Adrenal gland (tissue), 12 donors: ENCODE data around the gene DPYD. TPM values are rescaled to one million over a fixed set of nuclear protein-coding genes. Genes with fewer than 3 reads are reported as not detected.

Source experiments
- DNase-seq, 7 donors: peaks; one replicate each; pipeline ENCODE4 v3.0.0-alpha.2; 2019 to 2020
- H3K27ac ChIP-seq, 5 donors: fragments of 200-600 bp; sonication (generic) in 4 of 5; 1 replicate in 3 of 5; 2 replicates in 2 of 5; pipeline versions ENCODE4 v1.5.1 to v1.8.0; 2016 to 2020; ENCODE audit warnings: mild to moderate bottlenecking in 1 of 5
- H3K27me3 ChIP-seq: fragments of 200-600 bp; 2 replicates; pipeline ENCODE4 v1.8.0; 2021
- H3K36me3 ChIP-seq, 2 donors: fragments of 200-600 bp; replicated peaks in 1 of 2; 1 replicate in 1 of 2; 2 replicates in 1 of 2; pipeline versions ENCODE4 v1.5.1 to v1.8.0; 2018 to 2022
- H3K4me1 ChIP-seq, 2 donors: fragments of 200-600 bp; replicated peaks in 1 of 2; 1 replicate in 1 of 2; 2 replicates in 1 of 2; pipeline versions ENCODE4 v1.5.1 to v1.8.0; 2018 to 2021
- H3K4me3 ChIP-seq, 4 donors: fragments of 200-600 bp; sonication (generic) in 3 of 4; one replicate each; pipeline ENCODE4 v1.5.1; 2016 to 2018
- H3K9me3 ChIP-seq, 3 donors: fragments of 200-600 bp; sonication (generic) in 1 of 3; replicated peaks in 1 of 3; 1 replicate in 2 of 3; 2 replicates in 1 of 3; pipeline versions ENCODE4 v1.5.1 to v1.8.0; 2016 to 2021
- POLR2A ChIP-seq, 2 donors: fragments of 450-650 bp; IDR thresholded peaks; one replicate each; pipeline ENCODE4 v1.6.1; 2017; ENCODE audit warnings: antibody characterized with exemption in 2 of 2, mild to moderate bottlenecking in 2 of 2, moderate library complexity in 1 of 2
- WGBS, 4 donors: extraction: QIAGEN DNeasy Blood & Tissue Kit in 2 of 4; methylation state at CpG; one replicate each; pipeline versions ENCODE4 v1.1.5 to v1.1.7; 2013 to 2017; 5-methylcytosine and 5-hydroxymethylcytosine counted together
- intact Hi-C, 2 donors: fragments of 100-400 bp; cut with DNase I; formaldehyde crosslinking; loops; one replicate each; pipeline versions ENCODE4 v1.14.1 to v1.15.0; 2022 to 2023
- polyA plus RNA-seq, 3 donors: library from polyadenylated mRNA; stranded (reverse); fragments of 200-250 nt in 2 of 3; fragments of 350-450 nt in 1 of 3; fragmentation: Illumina TruSeq in 1 of 3; extraction: RNeasy Lipid Tissue Mini Kit (QIAGEN cat#74804) in 1 of 3; gene quantifications; one replicate each; pipeline ENCODE4 v1.2.3, GENCODE V29; 2013 to 2014
- total RNA-seq, 9 donors: library from RNA; depleted of rRNA in 4 of 9; stranded (reverse); fragments of >200 nt in 4 of 9; fragments of 120-200 nt in 1 of 9; fragmentation: NEBNext Ultra II Directional in 1 of 9; extraction: Animal tissue kit (Norgen Biotek cat#: 25700) in 1 of 9; gene quantifications; one replicate each; pipeline versions ENCODE4 v1.1.0 to v1.2.4, GENCODE V29; 2013 to 2023
- TF ChIP-seq, protein P1 (sequence below), 6 experiments: fragments of 450-650 bp in 4 of 6; fragments of 200-600 bp in 2 of 6; sonication (generic) in 1 of 6; IDR thresholded peaks; 1 replicate in 5 of 6; 2 replicates in 1 of 6; pipeline versions ENCODE4 v1.5.1 to v1.8.0; 2016 to 2021; ENCODE audit warnings: antibody characterized with exemption in 6 of 6, mild to moderate bottlenecking in 2 of 6, moderate library complexity in 1 of 6
- donor health status: healthy with polysubstance abuse.
- donor health status: Bipolar disorder and iron deficiency.
- donor health status: DM: yes; HTN: yes; CAD: no.
- donor health status: DM: no; HTN: no; CAD: no.
- donor health status: DM: no; HTN: no; CAD: no.
- donor health status: DM: yes; HTN: yes; CAD: no.

Gene DPYD
- total and polyA plus RNA-seq, 12 donors: 6.6 to 73.1 (median 30.2) TPM

- intact Hi-C loops: no loop called here
- Histone ChIP-seq H3K9me3 (no peaks in the 10 kb centered on the region), H3K4me3 (no peak overlapping the region), H3K27me3 (no peaks in the 10 kb centered on the region), H3K4me1 (peaks cover 0 to 12% of the 10 kb centered on the region in 2 donors), H3K36me3 (no peaks in the 10 kb centered on the region), H3K27ac (no peak overlapping the region)
- no peak for DNase-seq
- TF ChIP-seq POLR2A (IDR thresholded peaks at IDR 0.05): no peak
- TF ChIP-seq, protein P1, sequence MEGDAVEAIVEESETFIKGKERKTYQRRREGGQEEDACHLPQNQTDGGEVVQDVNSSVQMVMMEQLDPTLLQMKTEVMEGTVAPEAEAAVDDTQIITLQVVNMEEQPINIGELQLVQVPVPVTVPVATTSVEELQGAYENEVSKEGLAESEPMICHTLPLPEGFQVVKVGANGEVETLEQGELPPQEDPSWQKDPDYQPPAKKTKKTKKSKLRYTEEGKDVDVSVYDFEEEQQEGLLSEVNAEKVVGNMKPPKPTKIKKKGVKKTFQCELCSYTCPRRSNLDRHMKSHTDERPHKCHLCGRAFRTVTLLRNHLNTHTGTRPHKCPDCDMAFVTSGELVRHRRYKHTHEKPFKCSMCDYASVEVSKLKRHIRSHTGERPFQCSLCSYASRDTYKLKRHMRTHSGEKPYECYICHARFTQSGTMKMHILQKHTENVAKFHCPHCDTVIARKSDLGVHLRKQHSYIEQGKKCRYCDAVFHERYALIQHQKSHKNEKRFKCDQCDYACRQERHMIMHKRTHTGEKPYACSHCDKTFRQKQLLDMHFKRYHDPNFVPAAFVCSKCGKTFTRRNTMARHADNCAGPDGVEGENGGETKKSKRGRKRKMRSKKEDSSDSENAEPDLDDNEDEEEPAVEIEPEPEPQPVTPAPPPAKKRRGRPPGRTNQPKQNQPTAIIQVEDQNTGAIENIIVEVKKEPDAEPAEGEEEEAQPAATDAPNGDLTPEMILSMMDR (IDR thresholded peaks at IDR 0.05): no peak
- 57 to 70% (median 61%) methylated on average over 6 of the region's 6 CpGs for WGBS, 4 donors
These were observed 648.7 kb downstream of the DPYD start for GRCh38 chr1:97271916-97272788.

GRCh38 chr1:97270508-97271307 lies 650.1 kb downstream of the DPYD start:
- H3K4me3 ChIP-seq: no peak overlapping the region
- no peaks in the 10 kb centered on the region for H3K27me3 ChIP-seq
- DNase-seq: no peak
- no peaks in the 10 kb centered on the region for H3K9me3 ChIP-seq
- TF ChIP-seq POLR2A (IDR thresholded peaks at IDR 0.05): no peak
- TF ChIP-seq, protein P1 (IDR thresholded peaks at IDR 0.05): no peak
- H3K36me3 ChIP-seq: no peaks in the 10 kb centered on the region
- WGBS, 4 donors: 48 to 54% (median 51%) methylated on average over 3 of the region's 3 CpGs
- intact Hi-C loops: no loop called here
- H3K27ac ChIP-seq: no peak overlapping the region
- H3K4me1 ChIP-seq: peaks cover 0 to 12% of the 10 kb centered on the region in 2 donors

DNA sequence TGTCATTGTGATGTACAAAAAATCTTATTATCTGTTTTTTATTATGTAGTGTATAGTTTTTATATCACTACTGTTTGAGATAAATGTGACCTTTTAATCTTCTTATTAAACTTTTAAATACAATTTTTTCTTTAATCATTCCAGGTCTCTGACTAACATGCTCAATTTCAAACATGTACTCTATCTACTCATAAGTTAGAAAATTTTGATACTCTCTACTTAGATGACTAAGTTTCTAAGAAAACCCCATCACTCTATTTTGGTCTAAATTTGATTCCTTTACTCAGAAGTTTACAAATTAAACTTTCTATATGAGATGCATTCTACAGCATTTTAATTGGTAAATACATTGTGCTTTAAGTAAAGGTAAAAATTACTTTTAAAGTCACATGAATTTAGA lies 655.2 kb downstream of the DPYD start:
- H3K36me3 ChIP-seq: no peaks in the 10 kb centered on the region
- no peaks in the 10 kb centered on the region for H3K9me3 ChIP-seq
- no peaks in the 10 kb centered on the region for H3K27me3 ChIP-seq
- no peak overlapping the region for H3K27ac ChIP-seq
- H3K4me1 ChIP-seq: no peaks in the 10 kb centered on the region
- no peak for TF ChIP-seq POLR2A (IDR thresholded peaks at IDR 0.05)
- TF ChIP-seq, protein P1 (IDR thresholded peaks at IDR 0.05): no peak
- no peak for DNase-seq
- intact Hi-C loops: no loop called here
- no peak overlapping the region for H3K4me3 ChIP-seq

- Histone ChIP-seq H3K27ac (no peak overlapping the region), H3K36me3 (no peaks in the 10 kb centered on the region), H3K27me3 (no peaks in the 10 kb centered on the region), H3K4me1 (no peaks in the 10 kb centered on the region), H3K4me3 (no peak overlapping the region), H3K9me3 (no peaks in the 10 kb centered on the region)
- intact Hi-C loops: no loop called here
- WGBS, 4 donors: 74 to 88% (median 82%) methylated on average over 1 of the region's 1 CpG
- TF ChIP-seq, protein P1 (IDR thresholded peaks at IDR 0.05): no peak
- TF ChIP-seq POLR2A (IDR thresholded peaks at IDR 0.05): no peak
- no peak for DNase-seq
These were observed 658.0 kb downstream of the DPYD start for GRCh38 chr1:97262842-97263241.
